ENCODE data around the gene C2orf78. TPM values are rescaled to one million over a fixed set of nuclear protein-coding genes. Genes with fewer than 3 reads are reported as not detected.

The C2orf78 gene
- total and polyA plus RNA-seq, 2 of the 4 experiments (the other 2 are of a cell fraction), result 0.03 TPM; not detected in 1

DNA sequence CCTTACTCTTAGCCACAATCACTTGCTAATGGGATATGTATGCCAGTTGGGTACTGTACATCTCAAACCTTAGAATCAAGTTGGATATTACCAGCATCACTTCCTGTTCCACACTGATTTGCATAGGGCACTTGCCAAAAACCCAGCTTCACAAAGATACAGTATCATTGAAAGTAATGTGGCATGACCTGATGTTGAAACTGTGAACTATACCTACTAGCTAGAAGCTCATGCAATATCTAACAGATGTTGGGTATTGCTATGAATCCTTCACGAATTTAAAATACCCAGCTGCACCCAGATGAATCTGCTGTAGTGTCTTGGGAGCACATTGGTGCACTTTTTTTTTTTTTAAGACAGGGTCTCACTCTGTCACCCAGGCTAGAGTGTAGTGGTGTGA lies 38.3 kb downstream of the C2orf78 start:
- TF ChIP-seq MAFK (IDR thresholded peaks at IDR 0.05; ENCODE audit: low read depth, low read length), result no peak
- TF ChIP-seq CTCF (conservative IDR thresholded peaks at IDR 0.05; ENCODE audit: low read depth, low read length), result no peak
- TF ChIP-seq RAD21 (IDR thresholded peaks at IDR 0.05; ENCODE audit: low read length), result no peak
- no peak for TF ChIP-seq BHLHE40 (IDR thresholded peaks at IDR 0.05; ENCODE audit: low read depth, low read length)
- no peak for TF ChIP-seq MAZ (IDR thresholded peaks at IDR 0.05; ENCODE audit: borderline replicate concordance, low read depth, low read length)
- TF ChIP-seq MXI1 (IDR thresholded peaks at IDR 0.05; ENCODE audit: borderline replicate concordance, low read depth, low read length), result no peak
- no peak for TF ChIP-seq NFE2L2 (IDR thresholded peaks at IDR 0.05; ENCODE audit: low read depth, low read length)
- Histone ChIP-seq H3K9me3 (ENCODE audit: control insufficient read depth, insufficient read depth, low read length) (no peaks in the 10 kb centered on the region), H3K79me1 (ENCODE audit: low read depth in 1 of 2, low read length in 2 of 2) (0 out of 4 replicates have a peak, but pooled peaks cover 0 to 1% of the 10 kb centered on the region in 2 experiments), H2AFZ (replicated peaks; ENCODE audit: low read length, poor library complexity) (no peak overlapping the region), H3K56ac (ENCODE audit: extremely low read depth, insufficient read depth, low read length) (no peak overlapping the region), H3K4ac (ENCODE audit: low read depth, low read length) (no peak overlapping the region), H3K4me3 (ENCODE audit: insufficient read depth, low read depth, low read length) (no peak overlapping the region), H2BK120ac (ENCODE audit: low read depth, low read length) (no peak overlapping the region), H3K4me1 (ENCODE audit: control insufficient read depth, insufficient read depth, low read length) (no peaks in the 10 kb centered on the region), H3K27me3 (ENCODE audit: control insufficient read depth, insufficient read depth, low read length) (peaks cover 10% of the 10 kb centered on the region), H4K8ac (ENCODE audit: low read depth in 2 of 2, low read length in 2 of 2) (no peak overlapping the region), H4K5ac (ENCODE audit: low read depth, low read length) (no peak overlapping the region), H4K20me1 (ENCODE audit: insufficient read depth, low read length) (no peaks in the 10 kb centered on the region), H4K91ac (ENCODE audit: insufficient read depth, low read depth, low read length) (no peak overlapping the region), H3K14ac (replicated peaks; ENCODE audit: low read depth, low read length) (no peak overlapping the region), H2AK9ac (replicated peaks; ENCODE audit: low read depth, low read length, poor library complexity) (no peak overlapping the region), H3K9me1 (ENCODE audit: insufficient read depth, low read length) (no peaks in the 10 kb centered on the region), H2BK15ac (ENCODE audit: low read depth, low read length) (no peak overlapping the region), H3K23ac (ENCODE audit: low read depth, low read length) (no peak overlapping the region), H3K27ac (ENCODE audit: insufficient read depth, low read length) (no peak overlapping the region), H2BK5ac (ENCODE audit: low read depth, low read length, poor library complexity, severe bottlenecking) (no peak overlapping the region), H3K36me3 (ENCODE audit: control insufficient read depth, insufficient read depth, low read length) (no peaks in the 10 kb centered on the region), H2AK5ac (ENCODE audit: low read depth, low read length) (no peak overlapping the region), H3K9ac (ENCODE audit: low read depth, low read length) (no peak overlapping the region), H3K4me2 (ENCODE audit: low read depth, low read length) (no peak overlapping the region), H3K18ac (ENCODE audit: low read depth, low read length) (no peak overlapping the region), H2BK20ac (ENCODE audit: low read depth, low read length) (no peak overlapping the region)
- intact Hi-C loops (cut with micrococcal nuclease), result no loop called here
- in situ Hi-C loops (cut with MboI; ENCODE audit: low sequenced_read_pairs), result loop anchor here (10.0 to 25.0 kb wide), 2 partner anchors 163 to 515 kb away; partner anchors contain the start of genes SLC4A5 and TET3
- no peak for DNase-seq
- dilution Hi-C loops (cut with HindIII; ENCODE audit: low sequenced_read_pairs, unreplicated experiment), result no loop called here
- ChIA-PET POLR2A (ENCODE audit: unreplicated experiment) (no interaction called here), CTCF (interaction anchor here (0.6 kb wide), 1 partner anchor 63 kb away, joined by 3 read pairs; no protein-coding TSS in a partner anchor)
- ATAC-seq (ENCODE audit: low read depth), result no peak
- WGBS, 2 experiments (ENCODE audit: extremely low coverage in 2 of 2, insufficient read length in 1 of 2), result no CpG with 5 or more reads among the region's 1 CpG
- no TSS peak for BruUV-seq (replicated peaks)

Data from IMR-90 (cell line).